Stimulated activated CD4-positive, alpha-beta T cell treated with anti-CD3 and anti-CD28 coated beads, Interleukin-4, amount 100 ng/mL, for 24 hours (primary cell): ENCODE measurements around the gene MICAL3.
"Not testable (repeated sequence)": the region's sequence is repeated elsewhere in the genome, so short reads cannot be mapped to it uniquely, and the experiment has no call there.

Experiments
- DNase-seq: peaks from one replicate; pipeline ENCODE4 v3.0.0-alpha.2; 2020

The MICAL3 gene

DNA sequence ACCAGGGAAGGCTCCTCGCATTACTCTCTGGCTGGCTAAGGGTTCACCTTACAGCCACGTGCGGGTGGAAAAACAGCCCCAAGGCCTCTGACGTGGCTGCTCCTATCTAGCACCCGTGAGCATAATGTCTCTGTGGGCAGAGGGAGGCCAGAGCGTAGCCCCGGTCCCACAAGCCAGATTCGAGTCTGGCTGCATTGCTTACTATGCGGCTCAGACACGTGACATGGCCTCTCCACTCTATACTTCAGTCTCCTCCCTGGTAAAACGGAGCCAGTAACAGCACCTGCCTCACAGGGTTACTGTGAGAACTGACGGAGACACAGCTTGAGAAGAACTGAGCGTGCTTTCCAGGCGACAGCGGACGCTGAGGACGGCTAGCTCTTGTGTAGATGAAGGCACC lies 144.3 kb downstream of the MICAL3 start:
- DNase-seq = no peak

DNA sequence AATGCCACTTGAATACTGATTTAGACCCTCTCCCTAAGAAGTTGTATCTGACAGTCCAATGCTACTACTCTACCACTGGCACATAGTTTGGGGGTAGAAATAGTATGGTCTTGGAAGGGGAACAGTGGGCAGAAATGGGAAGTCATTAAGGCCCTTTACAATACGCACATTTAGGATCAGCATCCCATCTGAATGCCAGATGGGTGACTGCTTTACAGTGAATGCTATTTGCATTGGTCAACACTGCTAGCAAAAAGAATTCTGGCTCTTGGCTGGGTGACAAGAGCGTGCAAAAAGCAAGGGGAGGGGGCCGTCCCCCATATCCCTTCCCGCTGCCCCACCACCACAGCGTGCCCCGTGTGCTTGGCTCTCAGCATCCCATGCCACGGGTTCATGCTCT lies 145.4 kb downstream of the MICAL3 start:
- DNase-seq = no peak

DNA sequence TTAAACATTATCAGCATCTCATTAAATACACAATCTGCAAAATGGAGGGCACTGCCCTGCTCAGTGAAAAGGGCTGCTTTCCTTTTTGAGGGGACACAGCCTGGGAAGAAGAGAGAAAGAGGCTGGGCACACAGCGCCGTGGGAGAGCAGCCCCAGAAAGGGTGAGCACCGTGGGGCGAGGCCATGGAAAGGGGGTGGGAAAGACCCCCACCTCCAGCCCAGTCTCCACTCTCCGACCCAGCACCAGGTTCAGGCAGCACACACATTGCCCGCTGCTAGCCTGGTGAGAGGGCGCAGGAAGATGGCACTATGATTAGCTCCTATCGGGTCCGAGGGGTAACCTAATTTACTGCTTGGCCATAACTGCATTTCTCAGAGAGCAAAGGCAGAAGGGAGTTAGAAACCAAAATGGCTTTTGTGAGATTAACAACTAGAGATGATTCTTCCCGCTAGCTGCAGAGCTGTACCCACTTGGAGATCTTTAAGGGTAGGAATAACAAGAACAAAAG lies 146.1 kb downstream of the MICAL3 start:
- no peak for DNase-seq

DNA sequence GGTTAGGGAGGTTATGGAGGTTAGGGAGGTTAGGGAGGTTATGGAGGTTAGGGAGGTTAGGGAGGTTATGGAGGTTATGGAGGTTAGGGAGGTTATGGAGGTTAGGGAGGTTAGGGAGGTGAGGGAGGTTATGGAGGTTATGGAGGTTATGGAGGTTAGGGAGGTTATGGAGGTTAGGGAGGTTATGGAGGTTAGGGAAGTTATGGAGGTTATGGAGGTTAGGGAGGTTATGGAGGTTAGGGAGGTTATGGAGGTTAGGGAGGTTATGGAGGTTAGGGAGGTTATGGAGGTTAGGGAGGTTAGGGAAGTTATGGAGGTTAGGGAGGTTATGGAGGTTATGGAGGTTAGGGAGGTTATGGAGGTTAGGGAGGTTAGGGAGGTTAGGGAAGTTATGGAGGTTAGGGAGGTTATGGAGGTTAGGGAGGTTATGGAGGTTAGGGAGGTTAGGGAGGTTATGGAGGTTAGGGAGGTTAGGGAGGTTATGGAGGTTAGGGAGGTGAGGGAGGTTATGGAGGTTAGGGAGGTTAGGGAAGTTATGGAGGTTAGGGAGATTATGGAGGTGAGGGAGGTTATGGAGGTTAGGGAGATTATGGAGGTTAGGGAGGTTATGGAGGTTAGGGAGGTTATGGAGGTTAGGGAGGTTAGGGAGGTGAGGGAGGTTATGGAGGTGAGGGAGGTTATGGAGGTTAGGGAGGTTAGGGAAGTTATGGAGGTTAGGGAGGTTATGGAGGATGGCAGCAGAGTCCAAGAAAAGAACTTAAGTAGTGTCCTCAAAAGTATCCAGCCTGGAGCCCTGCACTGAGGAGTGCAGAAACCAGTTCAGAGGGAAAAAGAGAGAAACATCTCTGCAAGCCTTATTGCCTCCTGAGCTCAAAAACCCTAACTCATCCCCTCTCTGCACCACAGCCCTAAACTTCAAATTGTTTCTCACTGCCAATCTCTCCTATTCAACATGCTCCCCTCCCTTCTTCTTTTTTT lies 147.2 kb downstream of the MICAL3 start:
- not testable (repeated sequence) for DNase-seq

DNA sequence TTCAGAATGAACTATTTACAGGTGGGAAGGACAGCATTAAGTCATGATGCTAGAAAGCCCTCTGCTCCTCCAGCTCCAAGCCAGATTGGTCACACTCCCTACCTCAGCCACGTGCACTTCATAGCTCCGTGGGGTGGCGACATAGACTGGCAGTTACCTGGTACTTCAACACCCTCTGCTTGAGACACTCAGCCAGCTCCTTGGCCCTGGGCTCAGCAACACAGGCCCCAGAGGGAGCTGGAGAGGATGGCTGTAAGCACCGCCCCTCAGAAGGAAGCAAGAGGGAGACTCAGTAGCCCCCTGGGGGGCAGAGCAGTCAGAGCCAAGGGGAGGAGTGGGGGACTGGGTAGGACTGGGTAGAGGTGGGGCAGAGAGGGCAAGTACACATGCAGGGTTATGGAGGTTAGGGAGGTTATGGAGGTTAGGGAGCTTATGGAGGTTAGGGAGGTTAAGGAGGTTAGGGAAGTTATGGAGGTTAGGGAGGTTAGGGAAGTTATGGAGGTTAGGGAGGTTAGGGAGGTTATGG lies 148.0 kb downstream of the MICAL3 start:
- DNase-seq = no peak

DNA sequence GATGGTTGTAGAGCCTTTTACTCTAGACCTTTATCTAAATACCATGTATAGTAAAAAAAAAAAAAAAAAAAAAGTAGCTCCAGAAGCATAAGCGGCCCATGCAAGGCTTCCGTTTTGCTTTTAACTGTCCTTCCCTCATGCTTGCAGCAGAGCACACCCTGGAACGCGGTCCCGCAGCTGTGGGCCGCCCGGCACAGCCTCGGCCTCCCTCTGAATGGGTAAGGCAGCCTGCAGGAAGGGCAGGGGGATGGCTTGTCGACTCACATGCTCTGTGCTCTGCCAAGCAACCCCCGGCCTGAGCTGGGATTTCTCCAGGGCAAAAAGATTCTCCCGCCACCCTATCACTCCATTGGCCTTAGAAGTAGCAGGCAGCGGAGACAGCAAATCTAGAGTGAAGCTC lies 148.7 kb downstream of the MICAL3 start:
- no peak for DNase-seq

DNA sequence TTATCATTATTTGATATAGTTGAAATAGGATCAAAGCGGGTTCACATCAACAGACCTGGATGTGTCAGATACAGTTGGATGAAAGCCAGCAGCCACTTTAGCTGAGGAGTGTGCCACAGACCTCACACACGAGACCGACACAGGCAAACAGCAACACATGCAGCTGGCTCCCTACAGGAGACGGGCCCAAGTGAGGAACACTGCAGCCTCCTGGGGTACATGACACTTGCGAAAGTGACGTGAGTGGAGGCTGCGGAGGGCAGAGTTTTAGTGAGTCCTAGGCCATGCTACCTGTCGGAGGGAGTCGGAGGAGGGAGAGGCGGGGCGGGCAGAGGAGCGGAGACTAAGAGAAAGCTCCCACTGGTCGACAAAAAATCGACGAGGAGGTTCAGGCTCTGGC lies 149.2 kb downstream of the MICAL3 start:
- DNase-seq = no peak

DNA sequence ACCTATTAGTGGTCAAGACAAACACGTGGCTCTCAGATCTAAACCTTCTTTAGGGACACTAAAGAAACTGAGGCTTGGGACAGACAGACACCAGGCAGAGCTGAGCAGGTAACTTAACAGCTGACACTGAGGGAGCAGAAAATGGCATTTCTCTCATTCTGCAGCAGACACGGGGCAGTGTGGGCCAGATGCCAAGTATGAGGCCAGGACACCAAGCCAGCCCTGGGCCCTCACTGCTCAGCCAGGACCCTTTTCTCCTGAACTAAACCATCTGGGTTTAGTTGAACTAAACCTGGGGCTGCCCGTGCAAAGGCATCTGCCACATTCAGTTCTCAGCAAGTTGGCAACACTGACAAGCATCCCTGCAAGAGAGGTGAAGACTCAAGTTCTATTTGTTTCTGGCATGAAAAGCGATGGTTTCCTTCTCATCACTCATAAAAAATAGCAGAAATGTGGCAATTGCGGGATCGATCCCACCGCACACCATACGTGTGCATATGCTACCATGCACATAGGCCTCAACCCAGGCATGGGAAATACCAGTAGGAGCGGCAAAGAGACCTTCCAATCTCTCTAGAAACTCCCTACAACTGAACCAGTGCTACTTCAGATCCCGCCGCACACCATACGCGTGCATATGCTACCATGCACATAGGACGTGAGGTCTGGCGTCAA lies 150.0 kb downstream of the MICAL3 start:
- no peak for DNase-seq

DNA sequence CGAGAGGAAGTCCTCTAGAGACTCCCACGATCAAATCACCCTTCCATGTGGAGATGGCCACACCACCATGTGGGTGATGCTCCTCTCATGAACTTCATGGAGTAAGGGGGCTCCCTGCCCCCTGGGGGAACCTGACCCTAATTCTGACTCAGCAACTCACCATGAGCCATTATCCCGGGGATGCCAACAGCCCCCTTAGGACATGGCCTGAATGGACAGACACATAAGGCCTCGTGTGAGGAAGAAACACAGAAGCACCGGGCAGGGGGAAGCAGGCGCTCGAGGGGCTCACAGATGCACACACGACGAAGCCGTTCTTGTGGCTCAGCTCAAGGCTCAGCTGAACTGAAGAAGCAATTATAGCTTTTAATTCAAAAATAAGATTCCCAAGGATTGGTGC lies 150.6 kb downstream of the MICAL3 start:
- no peak for DNase-seq

DNA sequence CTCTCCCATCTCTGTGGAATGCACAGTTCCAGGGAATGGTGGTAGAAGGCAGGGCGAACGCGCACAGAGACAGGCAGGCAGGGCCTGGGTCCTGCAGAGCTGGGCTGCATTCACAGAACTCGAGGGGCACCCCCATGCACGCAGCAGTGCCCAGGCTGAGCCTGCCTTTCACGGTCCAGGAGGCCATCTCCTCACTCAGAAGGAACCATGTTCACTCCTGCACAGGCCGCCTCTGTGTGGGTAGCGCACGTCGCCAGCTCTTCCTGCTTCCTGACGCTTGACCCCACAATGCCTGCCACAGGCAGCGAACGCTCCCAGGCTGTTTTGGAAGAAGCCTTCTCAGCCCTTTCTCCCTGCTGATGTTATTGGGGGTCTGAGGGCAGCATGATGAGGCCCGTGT lies 151.2 kb downstream of the MICAL3 start:
- DNase-seq = no peak

DNA sequence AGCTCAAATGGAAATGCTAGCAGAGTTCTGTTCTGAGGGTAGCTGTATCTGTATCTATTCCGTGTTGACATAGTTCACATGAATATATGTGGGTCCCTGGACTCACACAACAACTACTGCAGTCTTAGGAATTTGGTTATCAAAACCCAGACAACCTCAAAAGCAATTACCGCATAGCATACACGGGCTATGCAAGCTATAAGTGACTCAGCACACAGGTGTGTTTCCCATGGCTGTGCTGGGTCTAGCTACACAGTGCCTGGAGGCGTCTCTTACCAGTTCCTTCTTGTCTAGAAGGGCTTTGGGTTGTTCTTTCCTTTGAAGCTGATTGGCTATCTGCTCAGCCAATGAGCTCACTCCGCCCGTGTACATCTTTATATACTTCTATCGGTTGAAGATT lies 151.9 kb downstream of the MICAL3 start:
- DNase-seq = no peak

DNA sequence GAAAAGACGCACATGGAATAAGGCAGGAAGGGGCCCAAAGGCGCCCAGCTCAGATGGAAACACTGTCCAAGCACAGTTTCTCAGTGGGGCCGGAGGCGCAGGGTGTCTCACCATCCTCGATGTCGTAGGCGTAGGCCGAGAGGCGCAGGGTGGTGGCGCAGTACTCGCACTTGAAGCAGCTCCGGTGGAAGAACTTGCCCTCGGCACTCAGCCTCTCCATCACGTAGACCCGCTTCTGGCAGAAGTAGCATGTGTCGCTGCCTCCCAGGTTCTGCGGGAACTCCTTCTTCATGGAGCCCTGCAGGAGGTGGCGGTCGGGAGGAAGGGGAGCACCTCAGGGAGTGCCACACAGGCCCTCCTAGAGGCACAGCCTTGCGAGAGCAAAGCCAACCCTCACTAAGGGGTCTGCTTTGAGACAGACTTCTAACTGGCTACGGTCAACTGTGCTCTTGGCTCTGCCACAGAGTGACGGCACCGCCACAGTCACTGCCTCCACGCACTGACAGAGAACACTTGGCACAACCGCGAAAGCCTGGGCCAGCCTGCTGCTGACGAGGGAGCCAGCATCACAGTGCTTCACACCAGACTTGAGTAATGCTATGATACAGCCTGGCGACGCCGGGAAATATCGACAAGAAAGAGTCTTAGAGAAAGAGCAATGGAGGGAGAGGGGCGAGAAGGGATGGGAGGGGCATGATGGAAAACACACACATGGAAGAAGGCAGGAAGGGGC lies 152.5 kb downstream of the MICAL3 start:
- DNase-seq = no peak

DNA sequence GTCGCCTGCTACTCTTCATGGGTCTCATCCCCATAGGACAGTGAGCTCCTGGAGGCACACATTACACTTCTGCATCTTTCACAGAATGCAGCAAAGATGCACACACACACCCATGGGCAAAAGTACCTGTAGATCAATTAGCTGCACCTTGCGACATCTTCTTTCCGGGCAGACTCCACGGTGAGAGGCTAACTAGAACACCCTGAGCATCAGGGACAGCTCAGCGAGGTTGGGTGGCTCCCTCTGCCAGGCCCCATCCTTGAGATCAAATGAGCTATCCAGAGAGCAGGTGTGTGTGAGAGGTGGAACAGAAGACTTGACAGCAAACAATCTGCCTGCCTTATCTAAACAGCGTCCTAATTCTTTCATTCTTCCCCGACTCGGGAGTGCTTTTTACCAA lies 154.0 kb downstream of the MICAL3 start:
- no peak for DNase-seq

DNA sequence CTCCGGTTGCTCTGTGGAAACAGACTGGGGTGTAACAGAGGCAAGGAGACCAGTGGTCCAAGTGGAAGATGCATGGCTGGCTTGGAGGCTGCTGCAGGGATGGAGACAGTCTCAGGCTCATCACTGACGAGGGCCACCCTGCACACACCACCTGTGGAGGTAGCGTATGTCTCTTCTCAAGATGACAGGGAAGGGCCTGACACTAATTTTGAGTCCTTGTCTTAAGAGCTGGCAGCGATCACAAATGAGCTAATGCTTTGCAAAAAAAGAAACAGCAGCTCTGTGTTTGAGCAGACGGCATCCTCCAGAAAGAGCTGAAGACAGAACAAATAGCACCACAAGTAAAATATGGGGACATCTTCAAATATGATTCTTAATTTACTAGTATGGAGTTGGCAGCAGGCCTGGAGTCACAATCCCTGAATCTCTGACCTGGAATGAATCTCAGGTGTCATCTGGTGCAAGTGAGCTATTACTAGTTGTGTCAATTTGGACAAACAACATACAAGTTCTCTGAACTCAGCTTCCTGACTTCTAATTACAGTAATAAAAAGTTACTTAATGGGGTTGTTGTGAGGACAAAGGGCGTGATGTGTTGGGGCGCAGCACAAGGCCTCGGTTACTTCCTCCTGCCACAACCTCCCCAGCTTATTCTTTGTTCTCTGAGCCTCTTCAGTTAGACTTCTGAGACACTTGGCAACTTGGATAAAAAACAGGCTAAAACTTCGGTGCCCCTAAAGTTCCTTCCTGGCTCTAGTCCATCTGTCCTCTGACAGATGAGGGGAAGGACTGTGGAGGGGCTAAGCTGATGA lies 154.9 kb downstream of the MICAL3 start:
- DNase-seq = no peak

DNA sequence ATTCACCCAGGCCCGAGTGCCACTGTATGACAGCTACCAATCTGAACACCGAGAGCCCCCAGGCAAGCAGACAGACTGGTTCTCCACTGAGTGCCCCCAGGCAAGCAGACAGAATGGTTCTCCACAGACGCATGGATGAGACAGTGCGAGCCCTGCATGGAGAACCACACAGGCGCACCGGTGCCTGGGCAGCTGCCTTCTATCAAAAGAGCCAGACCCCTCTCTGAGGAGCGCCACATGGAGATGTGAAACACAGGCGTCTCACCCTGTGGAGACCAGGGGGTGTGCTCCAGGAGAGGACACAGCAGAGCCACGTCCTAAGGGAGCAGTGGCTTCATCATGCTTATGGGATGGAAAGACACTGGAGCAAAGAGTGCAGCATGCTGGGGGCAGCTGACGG lies 155.6 kb downstream of the MICAL3 start:
- DNase-seq = no peak

DNA sequence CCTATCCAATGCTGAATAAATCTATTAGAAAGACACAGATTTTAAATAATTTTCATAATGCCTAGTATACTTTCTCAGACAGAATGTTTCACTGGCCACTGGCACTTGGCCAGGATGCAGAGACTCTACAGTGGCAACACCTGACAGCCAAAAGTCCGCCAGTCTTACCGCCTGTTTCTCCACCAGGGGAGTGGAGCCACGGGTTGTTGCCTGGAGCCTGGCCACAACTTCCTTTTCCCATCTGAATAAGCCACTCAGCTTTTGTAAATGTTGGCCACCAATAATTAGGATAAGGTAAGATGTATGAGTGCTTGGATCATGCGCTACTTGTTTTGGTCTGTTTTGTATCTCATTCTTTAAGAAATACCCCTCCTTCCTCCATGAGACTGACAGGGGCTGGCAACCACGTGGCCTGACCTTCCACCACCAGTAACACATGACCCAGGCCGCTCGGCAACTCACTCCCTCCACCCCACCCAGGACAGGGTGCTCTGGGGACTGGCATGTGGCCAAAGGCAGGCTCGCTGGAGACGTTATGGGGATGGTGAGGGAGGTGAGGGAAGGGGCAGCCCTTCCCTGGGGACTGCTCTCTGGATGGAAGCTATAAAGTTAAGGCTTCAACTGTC lies 157.1 kb downstream of the MICAL3 start:
- DNase-seq = no peak

DNA sequence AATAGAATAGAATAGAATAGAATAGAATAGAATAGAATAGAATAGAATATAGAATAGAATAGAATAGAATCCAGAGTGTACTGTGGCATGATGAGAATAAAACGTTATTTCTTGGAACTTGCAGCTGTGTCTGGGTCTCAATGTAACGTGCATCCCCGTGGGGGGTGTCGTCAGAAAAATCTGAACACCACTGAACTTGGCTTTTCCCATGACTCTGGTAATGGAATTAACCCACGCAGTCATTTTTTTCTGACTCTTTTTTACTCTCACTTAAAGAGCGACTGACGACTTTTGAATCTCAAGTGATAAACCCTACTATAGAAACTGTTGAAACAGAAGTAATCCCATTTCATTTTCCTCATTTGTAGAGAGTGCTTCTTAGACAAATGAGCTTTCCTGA lies 157.7 kb downstream of the MICAL3 start:
- no peak for DNase-seq

DNA sequence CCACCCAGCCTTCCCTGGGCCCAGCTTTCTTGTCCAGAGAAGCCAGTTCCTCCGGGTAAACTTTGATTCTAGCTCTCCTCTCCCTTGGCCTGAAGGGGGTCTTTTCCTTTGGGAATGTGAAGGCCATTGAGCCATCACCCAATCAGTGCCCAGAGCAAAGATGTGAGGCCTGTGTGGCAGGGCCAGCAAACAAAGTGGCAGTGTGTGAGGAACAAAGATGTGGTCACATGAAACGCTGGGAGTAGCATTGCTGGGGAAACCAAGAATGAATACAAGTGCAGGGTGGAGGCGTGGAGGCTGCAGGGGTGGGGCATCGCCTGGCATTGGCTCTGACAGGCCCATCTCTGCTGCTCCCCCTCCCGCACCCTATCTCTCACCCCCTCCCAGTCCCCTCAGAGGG lies 158.2 kb downstream of the MICAL3 start:
- DNase-seq = no peak

DNA sequence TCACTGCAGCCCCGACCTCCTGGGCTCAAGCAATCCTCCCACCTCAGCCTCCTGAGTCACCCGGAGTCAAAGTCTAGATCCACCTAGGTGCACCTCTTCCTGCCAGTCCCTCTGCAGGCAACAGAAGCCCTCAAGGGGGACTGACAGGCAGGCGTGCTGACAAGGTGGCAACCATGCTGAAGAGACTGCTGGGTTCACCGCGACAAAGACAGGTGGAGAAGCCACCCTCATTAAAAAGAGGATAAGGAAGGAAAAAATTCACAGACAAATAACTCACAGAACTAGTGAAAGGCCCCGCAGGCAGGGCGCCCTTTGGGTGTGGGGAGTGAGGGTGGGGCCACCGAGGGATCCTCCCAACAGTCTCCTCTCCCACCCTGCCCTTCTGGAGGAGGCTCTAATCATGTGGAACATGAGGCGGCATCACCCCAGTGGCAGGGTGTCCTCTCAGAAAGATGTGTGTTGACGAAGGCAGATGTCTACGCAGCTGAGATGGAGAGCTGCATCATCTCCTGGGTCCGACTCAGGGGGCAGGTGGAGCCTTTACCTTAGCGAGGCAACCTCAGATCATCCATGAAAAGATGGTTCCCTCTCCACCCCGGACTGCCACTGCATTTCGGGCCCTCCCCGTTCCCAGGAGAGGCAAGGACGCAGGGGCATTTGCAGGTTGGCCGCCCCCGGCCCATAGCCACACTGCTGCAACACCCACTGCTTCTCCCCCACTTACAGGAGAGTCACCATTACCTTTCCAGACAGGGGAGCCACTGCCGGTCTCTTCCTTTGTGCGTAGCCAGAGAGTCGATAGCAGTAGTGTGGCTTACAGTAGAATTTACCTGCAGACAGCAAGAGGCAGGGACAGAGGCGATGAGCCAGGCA lies 158.9 kb downstream of the MICAL3 start:
- no peak for DNase-seq

DNA sequence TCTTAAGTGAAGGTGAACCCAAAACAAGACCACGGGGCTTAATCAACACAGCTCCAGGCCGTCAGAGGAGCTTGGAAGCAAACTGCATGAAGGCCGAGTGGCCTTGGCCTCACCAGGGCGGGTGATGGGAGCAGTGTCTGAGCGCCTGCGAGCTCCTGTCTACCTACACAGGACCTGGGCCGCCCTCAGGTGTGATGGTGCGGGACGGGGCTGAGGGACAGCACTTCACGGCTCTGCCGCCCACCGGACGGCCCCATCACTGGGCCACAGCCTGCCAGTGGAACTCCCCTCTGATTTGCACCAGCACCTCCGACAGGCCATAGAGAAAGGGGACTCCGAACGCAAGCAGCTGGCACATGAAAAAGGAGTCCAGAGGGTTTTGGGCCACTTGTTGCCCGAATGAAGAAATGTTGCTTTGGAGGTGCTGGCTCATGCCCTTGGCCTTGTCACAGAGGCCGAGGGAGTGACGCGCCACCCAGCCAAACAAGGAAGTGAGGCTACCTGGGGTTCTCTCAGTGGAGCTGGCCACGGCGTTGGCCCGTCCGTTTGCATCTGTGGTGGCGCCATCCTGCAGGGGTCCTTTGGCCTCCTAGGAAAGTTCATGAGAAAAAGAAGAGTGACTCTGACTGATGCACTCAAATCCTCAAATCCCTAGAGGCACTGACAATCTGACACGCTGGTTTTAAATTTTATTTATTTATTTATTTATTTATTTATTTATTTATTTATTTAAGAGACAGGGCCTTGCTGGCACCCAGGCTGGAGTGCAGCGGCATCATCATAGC lies 159.8 kb downstream of the MICAL3 start:
- no peak for DNase-seq
